Measurements from ENCODE around the gene ZNF112. TPM values are rescaled to one million over a fixed set of nuclear protein-coding genes. Genes with fewer than 3 reads are reported as not detected.
"Not testable (repeated sequence)": the region's sequence is repeated elsewhere in the genome, so short reads cannot be mapped to it uniquely, and the experiment has no call there.

ZNF112 gene
- total RNA-seq, 4 donors from 2014 or later = 3.3 to 23.2 (median 7.3) TPM

DNA sequence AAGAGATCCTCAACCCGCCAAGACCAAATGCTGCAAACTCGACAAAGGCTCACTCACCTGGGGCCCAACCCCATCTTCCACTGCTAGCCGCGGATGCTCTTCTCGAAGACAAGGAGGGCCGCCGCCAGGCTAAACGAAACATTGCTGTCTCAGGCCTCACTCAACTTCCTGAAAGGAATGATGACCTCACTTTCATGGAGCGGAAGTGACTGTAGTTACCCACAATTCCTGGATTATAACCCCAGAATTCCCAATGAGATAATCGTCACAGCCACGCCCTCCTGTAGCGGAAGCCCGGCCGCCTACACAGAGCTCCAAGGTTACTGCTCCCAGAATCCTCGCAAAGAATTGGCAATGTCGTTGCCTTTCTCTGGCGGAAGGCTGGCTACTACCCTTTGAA is 10.5 kb upstream of the ZNF112 start:
- Histone ChIP-seq H3K36me3 (no peaks in the 10 kb centered on the region), H3K9me3 (no peaks in the 10 kb centered on the region), H3K27ac (no peak overlapping the region), H3K4me3 (no peak overlapping the region), H3K27me3 (no peaks in the 10 kb centered on the region), H3K4me1 (no peaks in the 10 kb centered on the region)
- DNase-seq = no peak
- TF ChIP-seq, protein P1, sequence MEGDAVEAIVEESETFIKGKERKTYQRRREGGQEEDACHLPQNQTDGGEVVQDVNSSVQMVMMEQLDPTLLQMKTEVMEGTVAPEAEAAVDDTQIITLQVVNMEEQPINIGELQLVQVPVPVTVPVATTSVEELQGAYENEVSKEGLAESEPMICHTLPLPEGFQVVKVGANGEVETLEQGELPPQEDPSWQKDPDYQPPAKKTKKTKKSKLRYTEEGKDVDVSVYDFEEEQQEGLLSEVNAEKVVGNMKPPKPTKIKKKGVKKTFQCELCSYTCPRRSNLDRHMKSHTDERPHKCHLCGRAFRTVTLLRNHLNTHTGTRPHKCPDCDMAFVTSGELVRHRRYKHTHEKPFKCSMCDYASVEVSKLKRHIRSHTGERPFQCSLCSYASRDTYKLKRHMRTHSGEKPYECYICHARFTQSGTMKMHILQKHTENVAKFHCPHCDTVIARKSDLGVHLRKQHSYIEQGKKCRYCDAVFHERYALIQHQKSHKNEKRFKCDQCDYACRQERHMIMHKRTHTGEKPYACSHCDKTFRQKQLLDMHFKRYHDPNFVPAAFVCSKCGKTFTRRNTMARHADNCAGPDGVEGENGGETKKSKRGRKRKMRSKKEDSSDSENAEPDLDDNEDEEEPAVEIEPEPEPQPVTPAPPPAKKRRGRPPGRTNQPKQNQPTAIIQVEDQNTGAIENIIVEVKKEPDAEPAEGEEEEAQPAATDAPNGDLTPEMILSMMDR (IDR thresholded peaks at IDR 0.05) = no peak
- TF ChIP-seq POLR2A (IDR thresholded peaks at IDR 0.05) = no peak
- intact Hi-C loops (cut with DNase I; ENCODE audit: low total_unique reads) = no loop called here

DNA sequence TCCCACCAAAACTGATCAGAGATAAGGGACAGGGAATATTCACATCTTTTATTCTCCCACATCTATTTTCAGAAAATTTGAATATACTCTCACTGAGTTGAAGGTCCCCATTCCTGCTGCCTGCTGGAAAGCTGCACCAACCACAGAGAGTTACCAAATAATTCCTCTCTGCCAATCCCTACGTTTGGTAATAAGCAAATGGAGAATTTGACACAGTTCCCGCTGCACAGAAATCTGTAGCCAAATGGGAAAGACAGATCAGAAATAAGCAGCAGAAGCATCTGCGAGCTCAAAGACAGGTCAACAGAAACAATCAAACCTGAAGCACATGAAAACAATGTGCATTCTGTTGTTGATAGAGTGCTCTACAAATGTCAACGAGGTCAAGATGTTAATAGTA is 9.9 kb downstream of the ZNF112 start:
- intact Hi-C loops (cut with DNase I; ENCODE audit: low total_unique reads) = no loop called here
- H3K9me3 ChIP-seq = peaks cover 0 to 49% of the 10 kb centered on the region in 2 donors
- DNase-seq = no peak
- no peaks in the 10 kb centered on the region for H3K4me1 ChIP-seq
- no peak overlapping the region for H3K27ac ChIP-seq
- TF ChIP-seq POLR2A (IDR thresholded peaks at IDR 0.05) = no peak
- TF ChIP-seq, protein P1 (IDR thresholded peaks at IDR 0.05) = no peak
- no peak overlapping the region for H3K4me3 ChIP-seq
- H3K27me3 ChIP-seq = no peaks in the 10 kb centered on the region
- H3K36me3 ChIP-seq = no peaks in the 10 kb centered on the region

DNA sequence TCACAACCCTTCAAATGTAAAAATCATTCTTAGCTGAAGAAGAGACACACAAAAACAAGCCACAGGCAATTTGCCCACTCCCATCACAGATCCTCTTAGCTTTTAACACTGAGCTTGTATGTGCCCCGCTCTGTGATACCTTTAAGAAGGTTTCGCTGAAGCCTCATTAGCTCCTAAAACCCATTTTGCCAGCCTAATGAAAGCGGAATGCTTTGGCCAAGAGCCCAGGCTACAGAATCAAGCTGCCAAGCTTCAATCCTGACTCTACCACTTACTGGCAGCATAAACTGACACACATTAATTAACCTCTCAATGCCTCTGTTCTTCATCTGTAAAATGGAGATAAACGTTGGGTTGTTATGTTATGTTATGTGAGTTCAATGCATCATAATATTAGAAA is 10.5 kb downstream of the ZNF112 start:
- Histone ChIP-seq H3K9me3 (peaks cover 0 to 52% of the 10 kb centered on the region in 2 donors), H3K36me3 (no peaks in the 10 kb centered on the region), H3K4me3 (no peak overlapping the region), H3K4me1 (no peaks in the 10 kb centered on the region), H3K27ac (no peak overlapping the region), H3K27me3 (no peaks in the 10 kb centered on the region)
- intact Hi-C loops (cut with DNase I; ENCODE audit: low total_unique reads) = no loop called here
- no peak for TF ChIP-seq POLR2A (IDR thresholded peaks at IDR 0.05)
- TF ChIP-seq, protein P1 (IDR thresholded peaks at IDR 0.05) = no peak
- DNase-seq = no peak

DNA sequence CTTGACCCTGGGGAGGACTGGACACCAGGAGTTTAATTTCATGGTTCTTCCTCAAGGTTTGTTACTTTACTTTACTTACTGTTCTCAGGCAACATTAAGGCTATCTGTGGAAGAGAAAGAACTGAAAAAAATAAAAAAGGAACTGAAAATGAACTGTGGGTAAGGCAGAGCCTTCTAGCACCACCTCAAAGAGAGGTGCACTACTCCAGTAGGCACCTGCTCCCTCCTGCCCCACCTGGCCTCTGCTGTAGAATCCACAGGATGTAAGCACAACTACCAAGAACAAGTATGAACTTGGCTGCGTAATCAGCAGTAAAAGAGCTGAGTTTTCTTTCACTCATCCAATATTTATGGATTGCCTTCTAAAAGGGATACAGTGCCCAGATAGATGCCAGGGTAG is 12.2 kb downstream of the ZNF112 start:
- H3K9me3 ChIP-seq = peaks cover 0 to 46% of the 10 kb centered on the region in 2 donors

DNA sequence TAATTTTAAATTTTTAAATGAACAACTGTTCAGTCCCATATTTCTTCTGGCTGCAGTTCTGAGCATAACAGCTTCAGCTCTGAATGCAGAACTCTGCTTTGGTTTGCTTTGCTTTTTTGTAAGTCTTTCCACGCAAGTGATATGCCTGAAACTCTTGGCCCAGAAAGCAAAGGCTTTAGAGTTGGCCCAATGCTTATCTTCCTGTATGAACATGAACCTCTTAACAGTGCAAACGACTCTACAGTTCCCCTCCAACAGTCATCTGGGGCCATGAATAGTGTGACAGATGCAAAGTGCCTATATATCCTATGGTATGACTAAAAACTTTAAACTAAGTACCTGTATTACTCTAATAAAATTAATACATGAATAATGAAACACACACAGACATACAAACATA is 14.7 kb downstream of the ZNF112 start:
- no peak for DNase-seq
- peaks cover 0 to 37% of the 10 kb centered on the region in 2 donors for H3K9me3 ChIP-seq
- H3K27me3 ChIP-seq = no peaks in the 10 kb centered on the region
- no peaks in the 10 kb centered on the region for H3K4me1 ChIP-seq
- no peak for TF ChIP-seq POLR2A (IDR thresholded peaks at IDR 0.05)
- TF ChIP-seq, protein P1 (IDR thresholded peaks at IDR 0.05) = no peak
- H3K27ac ChIP-seq = no peak overlapping the region
- no peak overlapping the region for H3K4me3 ChIP-seq
- no peaks in the 10 kb centered on the region for H3K36me3 ChIP-seq
- intact Hi-C loops (cut with DNase I; ENCODE audit: low total_unique reads) = no loop called here

More for the DNA sequence above, 12.2 kb downstream of the ZNF112 start:
- TF ChIP-seq POLR2A (IDR thresholded peaks at IDR 0.05) = no peak
- TF ChIP-seq, protein P1 (IDR thresholded peaks at IDR 0.05) = no peak
- intact Hi-C loops (cut with DNase I; ENCODE audit: low total_unique reads) = no loop called here
- no peak for DNase-seq
- no peaks in the 10 kb centered on the region for H3K36me3 ChIP-seq
- H3K27ac ChIP-seq = no peak overlapping the region
- H3K4me3 ChIP-seq = no peak overlapping the region
- H3K4me1 ChIP-seq = no peaks in the 10 kb centered on the region
- no peaks in the 10 kb centered on the region for H3K27me3 ChIP-seq

DNA sequence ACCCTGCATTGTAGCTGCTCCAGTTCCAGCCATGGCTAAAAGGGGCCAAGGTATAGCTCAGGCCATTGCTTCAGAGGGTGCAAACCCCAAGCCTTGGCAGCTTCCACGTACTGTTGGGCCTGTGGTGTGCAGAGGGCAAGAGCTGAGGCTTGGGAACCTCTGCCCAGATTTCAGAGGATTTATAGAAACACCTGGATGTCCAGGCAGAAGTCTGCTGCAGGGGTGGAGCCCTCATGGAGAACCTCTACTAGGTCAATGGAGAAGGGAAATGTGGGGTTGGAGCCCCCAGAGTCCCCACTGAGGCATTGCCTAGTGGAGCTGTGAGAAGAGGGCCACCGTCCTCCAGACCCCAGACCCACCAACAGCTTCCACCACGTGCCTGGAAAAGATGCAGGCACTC is 21.8 kb downstream of the ZNF112 start:
- H3K4me1 ChIP-seq; H3K4me3 ChIP-seq; H3K27ac ChIP-seq; H3K27me3 ChIP-seq; H3K36me3 ChIP-seq; DNase-seq; intact Hi-C loops (cut with DNase I; ENCODE audit: low total_unique reads): not testable (repeated sequence)
- H3K9me3 ChIP-seq = peaks cover 0 to 24% of the 10 kb centered on the region in 2 donors
